BLaER1 (cell line): ENCODE data around the gene UNK.
"Not testable (repeated sequence)": the region's sequence is repeated elsewhere in the genome, so short reads cannot be mapped to it uniquely, and the experiment has no call there.

ENCODE experiments used
- H3K27ac ChIP-seq: shearing (Covaris generic); formaldehyde crosslinking; 2 replicates; pipeline ENCODE4 v1.8.1; 2022
- H3K27me3 ChIP-seq: shearing (Covaris generic); formaldehyde crosslinking; 2 replicates; pipeline ENCODE4 v1.8.1; 2022
- H3K36me3 ChIP-seq: shearing (Covaris generic); formaldehyde crosslinking; 2 replicates; pipeline ENCODE4 v1.8.1; 2022
- H3K4me1 ChIP-seq: shearing (Covaris generic); formaldehyde crosslinking; 2 replicates; pipeline ENCODE4 v1.8.1; 2022
- H3K4me2 ChIP-seq: shearing (Covaris generic); formaldehyde crosslinking; 2 replicates; pipeline ENCODE4 v1.8.1; 2022
- H3K4me3 ChIP-seq: shearing (Covaris generic); formaldehyde crosslinking; 2 replicates; pipeline ENCODE4 v1.8.1; 2022
- H3K9ac ChIP-seq: shearing (Covaris generic); formaldehyde crosslinking; 2 replicates; pipeline ENCODE4 v1.8.1; 2022
- H3K9me3 ChIP-seq: shearing (Covaris generic); formaldehyde crosslinking; 2 replicates; pipeline ENCODE4 v1.8.1; 2022
- H4K20me1 ChIP-seq: shearing (Covaris generic); formaldehyde crosslinking; 2 replicates; pipeline ENCODE4 v1.8.1; 2022
- Cebpa-rat ChIP-seq: shearing (Covaris generic); IDR thresholded peaks from 2 replicates; pipeline ENCODE4 v1.8.1; 2022

Gene UNK

DNA sequence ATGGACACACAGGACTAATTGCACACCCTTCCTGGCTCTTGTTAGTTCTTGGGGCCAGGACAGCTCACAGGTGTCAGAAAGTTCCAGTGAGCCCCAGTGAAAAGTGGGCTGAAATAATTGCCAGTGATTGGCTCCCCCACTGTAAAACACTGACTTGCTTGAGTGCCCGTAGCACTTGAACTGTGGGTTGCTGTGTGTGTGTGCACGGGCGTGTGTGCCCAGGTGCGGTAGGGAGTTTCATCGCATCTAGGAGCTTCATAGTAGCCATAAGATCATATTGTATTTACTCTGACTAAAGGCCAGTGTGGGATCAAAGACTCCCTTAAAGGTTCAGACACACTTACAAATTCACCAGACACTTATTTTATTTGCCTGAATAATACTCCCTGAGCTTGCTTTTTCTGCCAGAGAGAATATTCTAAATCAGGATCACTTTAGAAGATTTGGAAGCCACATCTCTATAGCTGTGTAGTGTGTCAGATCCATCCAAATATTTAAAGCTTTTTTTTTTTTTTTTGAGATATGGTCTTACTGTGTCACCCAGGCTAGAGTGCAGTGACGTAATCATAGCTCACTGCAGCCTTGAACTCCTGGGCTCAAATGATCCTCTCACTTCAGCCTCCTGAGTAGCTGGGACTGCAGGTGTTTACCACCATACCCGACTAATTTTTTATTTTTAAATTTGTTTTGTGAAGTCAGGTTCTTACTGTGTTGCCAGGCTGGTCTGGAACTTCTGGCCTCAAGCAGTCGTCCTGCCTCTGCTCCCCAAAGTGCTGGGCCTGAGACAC is 11.4 kb downstream of the UNK start:
- no peak overlapping the region for H3K9ac ChIP-seq
- H3K27ac ChIP-seq: no peak overlapping the region
- H3K36me3 ChIP-seq: peaks cover 97% of the 10 kb centered on the region
- H3K4me3 ChIP-seq: no peak overlapping the region
- H3K4me2 ChIP-seq: no peak overlapping the region
- H3K27me3 ChIP-seq: no peaks in the 10 kb centered on the region
- H4K20me1 ChIP-seq: peaks cover 91% of the 10 kb centered on the region
- TF ChIP-seq Cebpa-rat: no peak
- H3K4me1 ChIP-seq: no peaks in the 10 kb centered on the region
- no peaks in the 10 kb centered on the region for H3K9me3 ChIP-seq

DNA sequence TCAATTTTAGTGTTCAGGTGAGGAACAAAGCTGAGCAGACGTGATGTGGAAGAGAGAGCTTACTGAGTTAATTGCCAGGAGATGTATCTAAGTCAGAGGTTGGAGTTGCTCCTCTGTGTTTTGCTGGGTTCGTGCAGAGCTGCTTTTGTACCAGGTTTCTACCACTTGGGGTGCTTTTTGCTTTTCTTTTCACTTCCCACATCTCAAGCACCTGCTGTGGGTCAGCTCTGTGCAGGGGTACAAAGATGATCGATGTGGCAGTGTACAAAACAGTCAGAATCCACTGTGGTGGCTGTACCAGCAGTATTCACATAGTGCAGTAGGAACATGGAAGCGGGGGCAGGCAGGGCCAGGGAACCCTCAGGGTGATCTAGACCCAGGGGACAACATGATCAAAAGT is 14.8 kb downstream of the UNK start:
- no peak for TF ChIP-seq Cebpa-rat
- Histone ChIP-seq H3K36me3 (peaks cover 95% of the 10 kb centered on the region), H3K9me3 (no peaks in the 10 kb centered on the region), H4K20me1 (peaks cover 93% of the 10 kb centered on the region), H3K4me3 (no peak overlapping the region), H3K27me3 (no peaks in the 10 kb centered on the region), H3K9ac (no peak overlapping the region), H3K27ac (no peak overlapping the region), H3K4me1 (no peaks in the 10 kb centered on the region), H3K4me2 (no peak overlapping the region)

DNA sequence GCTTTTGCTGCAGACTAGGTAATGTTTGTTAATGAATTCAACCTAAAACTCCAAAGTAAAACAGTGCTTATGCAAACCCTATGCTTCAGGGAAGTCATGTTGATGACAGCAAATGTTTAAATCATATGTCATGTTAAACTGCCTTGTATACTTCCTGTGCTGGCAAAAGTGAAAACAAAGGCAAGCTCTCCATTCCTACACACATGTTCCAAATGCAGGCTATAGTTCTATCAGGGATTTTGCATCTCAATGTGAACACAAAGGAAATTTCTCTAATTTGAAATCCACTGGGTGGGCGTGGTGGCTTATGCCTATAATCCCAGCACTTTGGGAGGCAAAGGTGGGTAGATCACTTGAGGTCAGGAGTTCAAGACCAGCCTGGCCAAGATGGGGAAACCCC is 19.3 kb downstream of the UNK start:
- Histone ChIP-seq H3K27ac (no peak overlapping the region), H3K4me2 (no peak overlapping the region), H3K9ac (no peak overlapping the region), H3K27me3 (no peaks in the 10 kb centered on the region), H3K4me3 (no peak overlapping the region), H4K20me1 (peaks cover 94% of the 10 kb centered on the region), H3K9me3 (no peaks in the 10 kb centered on the region), H3K36me3 (peaks cover 78% of the 10 kb centered on the region), H3K4me1 (peaks cover 14% of the 10 kb centered on the region)
- no peak for TF ChIP-seq Cebpa-rat

DNA sequence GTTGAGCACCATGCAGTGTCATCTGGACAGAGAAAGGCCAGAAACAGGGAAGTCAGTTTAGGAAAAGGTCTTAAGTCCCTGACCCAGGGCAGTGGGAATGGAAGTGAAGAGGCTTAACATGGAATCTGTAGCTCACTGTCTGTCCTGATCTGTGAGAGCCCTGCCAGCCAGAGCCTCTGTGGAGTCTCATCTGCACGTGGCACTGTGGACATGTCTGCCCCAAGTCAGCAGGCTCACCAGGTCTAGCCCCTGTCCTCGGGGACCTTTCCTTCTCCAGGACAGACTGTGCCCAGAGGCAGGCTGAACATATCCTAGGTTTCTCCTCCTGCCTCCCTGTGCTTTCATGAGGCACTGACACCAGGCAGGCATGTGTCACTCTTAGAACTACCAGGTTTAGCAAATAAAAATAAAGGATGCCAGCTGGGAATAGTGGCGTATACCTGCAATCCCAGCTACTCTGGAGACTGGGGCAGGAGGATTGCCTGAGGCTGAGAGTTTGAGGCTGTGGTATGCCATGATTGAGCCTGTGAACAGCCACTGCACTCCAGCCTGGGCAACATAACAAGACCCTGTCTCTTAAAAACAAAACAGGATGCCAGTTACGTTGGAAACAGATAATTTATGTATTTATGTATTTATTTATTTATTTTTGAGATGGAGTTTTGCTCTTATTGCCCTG is 22.4 kb downstream of the UNK start:
- no peaks in the 10 kb centered on the region for H3K9me3 ChIP-seq
- H3K4me2 ChIP-seq: no peak overlapping the region
- H3K27me3 ChIP-seq: no peaks in the 10 kb centered on the region
- H3K36me3 ChIP-seq: peaks cover 78% of the 10 kb centered on the region
- H4K20me1 ChIP-seq: peaks cover 95% of the 10 kb centered on the region
- H3K9ac ChIP-seq: no peak overlapping the region
- H3K4me3 ChIP-seq: no peak overlapping the region
- no peak overlapping the region for H3K27ac ChIP-seq
- no peak for TF ChIP-seq Cebpa-rat
- H3K4me1 ChIP-seq: peaks cover 19% of the 10 kb centered on the region

DNA sequence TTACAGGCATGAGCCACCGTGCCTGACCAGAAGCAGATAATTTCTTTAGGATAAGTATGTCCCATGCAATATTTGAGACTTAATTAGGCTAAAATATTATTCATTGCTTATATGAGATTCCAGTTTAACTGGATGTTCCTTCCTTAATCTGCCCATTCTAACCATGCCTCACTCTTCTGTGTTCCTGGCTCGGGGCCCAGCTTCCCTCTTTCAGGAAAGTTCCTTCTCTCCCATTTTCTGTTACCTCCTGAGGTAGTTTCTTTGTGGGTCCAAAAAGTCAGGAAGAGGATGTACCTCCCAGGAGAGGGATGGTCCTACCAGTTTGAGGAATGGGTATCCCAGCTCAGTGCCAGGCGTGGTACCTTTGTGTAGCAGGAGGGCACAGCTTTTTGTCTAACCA is 23.3 kb downstream of the UNK start:
- H3K4me2 ChIP-seq: no peak overlapping the region
- TF ChIP-seq Cebpa-rat: no peak
- H3K27me3 ChIP-seq: no peaks in the 10 kb centered on the region
- H3K4me1 ChIP-seq: peaks cover 19% of the 10 kb centered on the region
- H3K4me3 ChIP-seq: no peak overlapping the region
- peaks cover 79% of the 10 kb centered on the region for H3K36me3 ChIP-seq
- H3K27ac ChIP-seq: 0 out of 2 replicates have a peak overlapping the region, but pooled peaks have one; percentile 49
- no peaks in the 10 kb centered on the region for H3K9me3 ChIP-seq
- peaks cover 93% of the 10 kb centered on the region for H4K20me1 ChIP-seq
- 0 out of 2 replicates have a peak overlapping the region, but pooled peaks have one; percentile 43 for H3K9ac ChIP-seq

DNA sequence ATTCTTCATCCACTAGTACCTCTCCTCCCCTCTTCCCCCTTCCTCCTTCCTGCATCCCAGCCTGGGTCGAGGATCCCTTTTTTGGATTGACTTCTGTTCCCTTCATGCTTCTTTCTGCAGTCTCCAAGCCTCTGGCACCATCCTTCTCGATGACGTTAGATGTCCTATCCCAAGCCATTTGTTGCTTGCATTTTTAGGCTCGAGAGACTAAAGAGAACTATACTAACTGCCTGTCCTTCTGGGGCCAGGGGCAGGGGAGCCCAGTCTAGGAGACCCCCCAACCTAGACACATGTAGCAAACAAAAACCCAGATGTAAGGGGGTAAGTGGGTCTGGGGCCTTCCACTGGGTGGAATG is 23.9 kb downstream of the UNK start:
- Histone ChIP-seq H3K27ac (peak overlapping the region; percentile 49; the same call in 1 of the 2 replicates), H4K20me1 (peaks cover 86% of the 10 kb centered on the region), H3K36me3 (peaks cover 80% of the 10 kb centered on the region), H3K27me3 (no peaks in the 10 kb centered on the region), H3K9ac (0 out of 2 replicates have a peak overlapping the region, but pooled peaks have one; percentile 43), H3K4me3 (no peak overlapping the region), H3K4me2 (peak overlapping the region; percentile 30), H3K9me3 (no peaks in the 10 kb centered on the region), H3K4me1 (peaks cover 19% of the 10 kb centered on the region)
- no peak for TF ChIP-seq Cebpa-rat

DNA sequence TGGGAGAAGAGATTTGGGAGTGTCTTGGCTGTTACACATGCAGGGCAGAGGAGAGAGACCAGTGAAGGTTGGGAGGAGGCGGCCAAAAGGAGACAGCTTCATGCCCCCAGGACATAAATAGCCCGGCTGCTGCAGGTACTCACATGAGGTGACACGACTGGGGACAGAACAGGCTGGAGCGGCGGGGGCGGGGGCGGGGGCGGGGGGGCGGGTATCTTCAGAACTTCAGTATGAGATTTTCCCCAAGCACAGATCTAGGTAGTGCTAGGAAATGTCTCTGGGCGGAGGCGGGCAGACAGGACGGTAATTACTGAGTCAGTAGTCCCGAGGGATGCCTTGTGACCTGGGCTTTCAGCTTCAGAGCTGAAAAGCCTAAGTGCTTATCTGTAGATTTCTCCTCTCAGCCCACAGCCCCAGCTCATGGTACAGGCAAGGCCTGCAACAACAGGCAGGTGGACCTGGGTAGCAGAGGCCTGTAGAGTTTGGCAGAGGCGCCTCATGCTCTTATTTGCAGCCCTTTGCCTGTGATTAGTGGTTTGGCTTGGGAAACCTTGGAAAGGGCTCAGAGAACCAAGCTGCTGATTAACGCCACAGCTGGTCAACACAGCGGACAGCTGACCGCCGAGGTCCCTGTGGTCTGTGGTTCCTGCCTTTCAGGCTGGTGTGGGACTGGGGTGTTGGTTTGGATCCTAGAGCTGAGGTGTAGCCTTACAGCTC is 24.5 kb downstream of the UNK start:
- H3K9me3 ChIP-seq: no peaks in the 10 kb centered on the region
- H3K4me3 ChIP-seq: no peak overlapping the region
- TF ChIP-seq Cebpa-rat: no peak
- H4K20me1 ChIP-seq: peaks cover 81% of the 10 kb centered on the region
- H3K9ac ChIP-seq: 0 out of 2 replicates have a peak overlapping the region, but pooled peaks have one; percentile 43
- H3K4me2 ChIP-seq: peak overlapping the region; percentile 30
- peak overlapping the region; percentile 49; the same call in 1 of the 2 replicates for H3K27ac ChIP-seq
- peaks cover 19% of the 10 kb centered on the region for H3K4me1 ChIP-seq
- peaks cover 80% of the 10 kb centered on the region for H3K36me3 ChIP-seq
- H3K27me3 ChIP-seq: no peaks in the 10 kb centered on the region

DNA sequence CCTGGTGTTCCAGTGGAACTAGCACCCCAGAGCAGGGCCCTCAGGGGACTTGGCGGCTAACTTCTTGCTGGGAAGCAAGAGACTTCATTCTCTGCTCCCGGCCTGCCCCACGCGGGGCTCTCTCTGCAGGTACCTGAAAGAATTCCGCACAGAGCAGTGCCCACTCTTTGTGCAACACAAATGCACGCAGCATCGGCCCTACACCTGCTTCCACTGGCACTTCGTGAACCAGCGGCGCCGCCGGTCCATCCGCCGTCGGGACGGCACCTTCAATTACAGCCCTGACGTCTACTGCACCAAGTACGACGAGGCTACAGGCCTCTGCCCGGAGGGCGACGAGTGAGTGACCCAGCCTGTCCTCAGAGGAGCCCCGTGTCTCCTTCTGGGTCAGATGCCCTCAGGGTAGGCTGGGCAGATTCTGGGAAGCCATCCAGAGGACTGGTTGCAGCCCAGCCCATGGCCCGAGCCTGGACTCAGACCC is 25.1 kb downstream of the UNK start:
- peaks cover 78% of the 10 kb centered on the region for H4K20me1 ChIP-seq
- no peak overlapping the region for H3K9ac ChIP-seq
- no peak overlapping the region for H3K27ac ChIP-seq
- peaks cover 80% of the 10 kb centered on the region for H3K36me3 ChIP-seq
- peaks cover 19% of the 10 kb centered on the region for H3K4me1 ChIP-seq
- no peaks in the 10 kb centered on the region for H3K9me3 ChIP-seq
- TF ChIP-seq Cebpa-rat: no peak
- H3K4me3 ChIP-seq: no peak overlapping the region
- H3K4me2 ChIP-seq: no peak overlapping the region
- H3K27me3 ChIP-seq: no peaks in the 10 kb centered on the region

DNA sequence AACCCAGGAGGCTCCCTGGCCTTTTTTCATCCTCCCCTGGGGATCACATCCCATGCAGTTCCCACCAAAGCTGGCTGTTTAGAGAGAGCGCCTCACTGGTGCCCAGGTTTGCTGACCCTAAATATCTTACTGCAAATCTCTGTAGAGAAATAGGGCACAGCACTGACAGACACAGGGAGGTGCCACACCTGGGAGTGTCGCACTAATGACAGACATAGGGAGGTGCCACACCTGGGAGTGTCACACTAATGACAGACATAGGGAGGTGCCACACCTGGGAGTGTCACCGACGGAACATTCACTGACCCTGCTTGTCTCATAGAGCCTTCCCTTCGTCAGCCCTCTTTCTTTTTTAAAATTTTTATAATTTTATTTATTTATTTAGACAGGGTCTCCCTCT is 25.6 kb downstream of the UNK start:
- peaks cover 19% of the 10 kb centered on the region for H3K4me1 ChIP-seq
- no peak overlapping the region for H3K9ac ChIP-seq
- no peak overlapping the region for H3K4me3 ChIP-seq
- H3K4me2 ChIP-seq: no peak overlapping the region
- peaks cover 73% of the 10 kb centered on the region for H4K20me1 ChIP-seq
- H3K36me3 ChIP-seq: peaks cover 82% of the 10 kb centered on the region
- H3K27me3 ChIP-seq: no peaks in the 10 kb centered on the region
- TF ChIP-seq Cebpa-rat: no peak
- H3K27ac ChIP-seq: no peak overlapping the region
- H3K9me3 ChIP-seq: no peaks in the 10 kb centered on the region

DNA sequence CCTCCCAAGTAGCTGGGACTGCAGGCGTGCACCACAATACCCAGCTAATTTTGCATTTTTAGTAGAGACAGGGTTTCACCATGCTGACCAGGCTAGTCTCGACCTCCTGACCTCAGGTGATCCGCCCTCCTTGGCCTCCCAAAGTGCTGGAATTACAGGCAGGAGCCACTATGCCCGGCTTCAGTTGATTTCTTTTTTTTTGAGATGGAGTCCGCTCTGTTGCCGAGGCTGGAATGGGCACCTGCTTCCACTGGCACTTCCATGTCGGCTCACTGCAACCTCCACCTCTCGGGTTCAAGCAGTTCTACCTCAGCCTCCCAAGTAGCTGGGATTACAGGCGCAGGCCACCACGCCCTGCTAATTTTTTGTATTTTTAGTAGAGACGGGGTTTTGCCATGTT is 26.1 kb downstream of the UNK start:
- H3K27ac ChIP-seq, H3K27me3 ChIP-seq, H3K9me3 ChIP-seq, H3K4me3 ChIP-seq, H3K4me2 ChIP-seq, H3K9ac ChIP-seq: not testable (repeated sequence)
- Histone ChIP-seq H4K20me1 (peaks cover 68% of the 10 kb centered on the region), H3K36me3 (peaks cover 84% of the 10 kb centered on the region), H3K4me1 (peaks cover 19% of the 10 kb centered on the region)
